Measurements from ENCODE around the gene CEMIP2.

CEMIP2 gene

GRCh38 chr9:71781391-71781790 is 13.1 kb upstream of the CEMIP2 start:
- no peak for DNase-seq
- no peaks in the 10 kb centered on the region for H3K36me3 ChIP-seq
- H3K4me3 ChIP-seq (ENCODE audit: low read depth, low read length): no peak overlapping the region
- TF ChIP-seq CTCF (IDR thresholded peaks at IDR 0.05; ENCODE audit: low read depth, low read length): no peak
- no peak overlapping the region for H3K27ac ChIP-seq
- H3K27me3 ChIP-seq (ENCODE audit: insufficient read depth, low read depth, severe bottlenecking): no peaks in the 10 kb centered on the region
- H3K9me3 ChIP-seq (ENCODE audit: severe bottlenecking): no peaks in the 10 kb centered on the region

GRCh38 chr9:71780953-71781352 is 12.6 kb upstream of the CEMIP2 start:
- Histone ChIP-seq H3K27me3 (ENCODE audit: insufficient read depth, low read depth, severe bottlenecking) (no peaks in the 10 kb centered on the region), H3K9me3 (ENCODE audit: severe bottlenecking) (no peaks in the 10 kb centered on the region), H3K27ac (no peak overlapping the region), H3K4me3 (ENCODE audit: low read depth, low read length) (no peak overlapping the region), H3K36me3 (no peaks in the 10 kb centered on the region)
- no peak for DNase-seq
- TF ChIP-seq CTCF (IDR thresholded peaks at IDR 0.05; ENCODE audit: low read depth, low read length): no peak

GRCh38 chr9:71778085-71778484 is 9.8 kb upstream of the CEMIP2 start:
- Histone ChIP-seq H3K9me3 (ENCODE audit: severe bottlenecking) (no peaks in the 10 kb centered on the region), H3K4me3 (ENCODE audit: low read depth, low read length) (no peak overlapping the region), H3K36me3 (no peaks in the 10 kb centered on the region), H3K27me3 (ENCODE audit: insufficient read depth, low read depth, severe bottlenecking) (no peaks in the 10 kb centered on the region), H3K27ac (no peak overlapping the region)
- no peak for DNase-seq
- no peak for TF ChIP-seq CTCF (IDR thresholded peaks at IDR 0.05; ENCODE audit: low read depth, low read length)

- H3K27me3 ChIP-seq (ENCODE audit: insufficient read depth, low read depth, severe bottlenecking): no peaks in the 10 kb centered on the region
- no peak for DNase-seq
- no peak overlapping the region for H3K4me3 ChIP-seq (ENCODE audit: low read depth, low read length)
- TF ChIP-seq CTCF (IDR thresholded peaks at IDR 0.05; ENCODE audit: low read depth, low read length): no peak
- no peak overlapping the region for H3K27ac ChIP-seq
- H3K36me3 ChIP-seq: no peaks in the 10 kb centered on the region
- H3K9me3 ChIP-seq (ENCODE audit: severe bottlenecking): no peaks in the 10 kb centered on the region
These were observed 6.6 kb upstream of the CEMIP2 start for GRCh38 chr9:71774920-71775319.

GRCh38 chr9:71772726-71773125 is 4.4 kb upstream of the CEMIP2 start:
- Histone ChIP-seq H3K9me3 (ENCODE audit: severe bottlenecking) (no peaks in the 10 kb centered on the region), H3K4me3 (ENCODE audit: low read depth, low read length) (no peak overlapping the region), H3K27ac (no peak overlapping the region), H3K36me3 (no peaks in the 10 kb centered on the region), H3K27me3 (ENCODE audit: insufficient read depth, low read depth, severe bottlenecking) (no peaks in the 10 kb centered on the region)
- no peak for DNase-seq
- TF ChIP-seq CTCF (IDR thresholded peaks at IDR 0.05; ENCODE audit: low read depth, low read length): no peak

GRCh38 chr9:71770170-71770569 is 1.9 kb upstream of the CEMIP2 start:
- Histone ChIP-seq H3K27me3 (ENCODE audit: insufficient read depth, low read depth, severe bottlenecking) (no peaks in the 10 kb centered on the region), H3K27ac (no peak overlapping the region), H3K36me3 (no peaks in the 10 kb centered on the region), H3K4me3 (ENCODE audit: low read depth, low read length) (no peak overlapping the region), H3K9me3 (ENCODE audit: severe bottlenecking) (no peaks in the 10 kb centered on the region)
- no peak for TF ChIP-seq CTCF (IDR thresholded peaks at IDR 0.05; ENCODE audit: low read depth, low read length)
- DNase-seq: no peak

Data from WERI-Rb-1 (cell line).